Prostate gland (tissue), 2 donors: Measurements from ENCODE around the gene FSIP1. TPM values are rescaled to one million over a fixed set of nuclear protein-coding genes. Genes with fewer than 3 reads are reported as not detected.

ENCODE experiments used
- DNase-seq: peaks from one replicate; pipeline ENCODE4 v3.0.0-alpha.2; 2019; ENCODE audit warnings: low spot score
- H3K27ac ChIP-seq, 2 donors: fragments of 200-600 bp; sonication (generic); 2 replicates each; pipeline ENCODE4 v1.5.1; 2017 to 2019
- H3K27me3 ChIP-seq: fragments of 200-600 bp; sonication (generic); replicated peaks from 2 replicates; pipeline ENCODE4 v1.5.1; 2019; ENCODE audit not compliant: insufficient read depth
- H3K36me3 ChIP-seq, 2 donors: fragments of 200-600 bp; sonication (generic); 1 replicate in 1 of 2; 2 replicates in 1 of 2; pipeline versions ENCODE4 v1.5.1 to v1.8.1; 2017 to 2019
- H3K4me1 ChIP-seq: fragments of 200-600 bp; sonication (generic); replicated peaks from 2 replicates; pipeline ENCODE4 v1.5.1; 2019
- H3K4me3 ChIP-seq, 2 donors: fragments of 200-600 bp; sonication (generic); 2 replicates each; pipeline ENCODE4 v1.5.1; 2017 to 2019
- H3K9me3 ChIP-seq: fragments of 200-600 bp; sonication (generic); 2 replicates; pipeline ENCODE4 v1.5.1; 2017
- CTCF ChIP-seq, 4 experiments: fragments of 200-600 bp in 2 of 4; fragments of 450-650 bp in 2 of 4; sonication (generic) in 2 of 4; IDR thresholded peaks; 1 replicate in 3 of 4; 2 replicates in 1 of 4; pipeline ENCODE4 v1.5.1; 2016 to 2019; ENCODE audit warnings: antibody characterized with exemption in 4 of 4, mild to moderate bottlenecking in 2 of 4, moderate library complexity in 2 of 4
- POLR2A ChIP-seq: fragments of 450-650 bp; IDR thresholded peaks from one replicate; pipeline ENCODE4 v1.6.1; 2016; ENCODE audit warnings: antibody characterized with exemption, mild to moderate bottlenecking
- POLR2AphosphoS5 ChIP-seq: sonication (generic); formaldehyde crosslinking; IDR thresholded peaks from one replicate; pipeline ENCODE4 v1.6.1; 2017; ENCODE audit warnings: antibody characterized with exemption
- WGBS: methylation state at CpG from one replicate; pipeline ENCODE4 v1.1.5; 2018; 5-methylcytosine and 5-hydroxymethylcytosine counted together
- intact Hi-C: fragments of 100-400 bp; cut with DNase I; formaldehyde crosslinking; loops from one replicate; pipeline ENCODE4 v1.14.2; 2022
- total RNA-seq, 2 donors: library from RNA; depleted of rRNA; stranded (reverse); fragments of >200 nt; gene quantifications; one replicate each; pipeline ENCODE4 v1.1.0, GENCODE V29; 2016

FSIP1 gene
- total RNA-seq, 2 donors from 2014 or later = 1.6 to 2.3 TPM

GRCh38 chr15:39687965-39688364, 94.7 kb downstream of the FSIP1 start:
- no peaks in the 10 kb centered on the region for H3K36me3 ChIP-seq
- no peaks in the 10 kb centered on the region for H3K9me3 ChIP-seq
- DNase-seq = no peak
- intact Hi-C loops = loop anchor here (2.0 to 10.0 kb wide), 3 partner anchors 69 to 287 kb away; no protein-coding TSS in a partner anchor
- no peak for TF ChIP-seq CTCF (IDR thresholded peaks at IDR 0.05)
- TF ChIP-seq POLR2A = no peak
- no peak for TF ChIP-seq POLR2AphosphoS5
- H3K27me3 ChIP-seq = no peaks in the 10 kb centered on the region
- WGBS = 64% methylated on average over 2 of the region's 2 CpGs
- H3K4me3 ChIP-seq = no peak overlapping the region
- H3K4me1 ChIP-seq = no peaks in the 10 kb centered on the region
- no peak overlapping the region for H3K27ac ChIP-seq

DNA sequence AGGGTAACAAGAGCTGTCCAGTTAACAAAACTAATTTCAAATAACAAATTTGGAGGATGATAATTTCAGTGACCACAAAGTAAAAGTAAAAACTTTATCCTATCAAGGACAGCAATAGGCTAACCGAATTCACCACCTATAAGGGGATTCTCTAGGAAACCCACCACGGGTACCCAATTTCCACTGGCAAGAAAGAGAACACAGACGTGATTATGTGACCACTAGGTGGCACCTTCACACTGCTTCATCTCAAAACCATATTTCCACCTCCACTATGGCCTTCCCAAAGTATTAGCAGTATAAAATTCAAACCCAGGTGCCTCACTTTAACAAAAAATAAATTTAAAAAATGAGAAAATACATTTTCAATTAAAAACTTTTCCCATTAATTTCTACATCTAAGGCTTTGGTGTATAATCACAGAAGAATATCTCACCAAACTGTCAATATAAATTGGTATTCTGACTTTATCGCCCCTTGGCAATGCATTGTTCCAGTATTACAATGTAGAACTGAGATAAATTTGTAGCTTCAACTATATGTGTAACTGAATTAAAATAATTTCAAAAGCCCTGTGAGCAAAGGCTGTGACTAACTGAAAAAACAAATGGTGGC, 96.5 kb downstream of the FSIP1 start:
- peak; percentile 28 for DNase-seq
- Histone ChIP-seq H3K9me3 (no peaks in the 10 kb centered on the region), H3K4me3 (no peak overlapping the region), H3K27ac (no peak overlapping the region), H3K36me3 (no peaks in the 10 kb centered on the region), H3K4me1 (no peaks in the 10 kb centered on the region), H3K27me3 (no peaks in the 10 kb centered on the region)
- no peak for TF ChIP-seq POLR2AphosphoS5
- TF ChIP-seq POLR2A = no peak
- peak; percentile 43 to 80 (median 77) for TF ChIP-seq CTCF (IDR thresholded peaks at IDR 0.05)
- 27% methylated on average over 4 of the region's 4 CpGs for WGBS
- intact Hi-C loops = loop anchor here (2.0 to 10.0 kb wide), 3 partner anchors 71 to 289 kb away; no protein-coding TSS in a partner anchor

DNA sequence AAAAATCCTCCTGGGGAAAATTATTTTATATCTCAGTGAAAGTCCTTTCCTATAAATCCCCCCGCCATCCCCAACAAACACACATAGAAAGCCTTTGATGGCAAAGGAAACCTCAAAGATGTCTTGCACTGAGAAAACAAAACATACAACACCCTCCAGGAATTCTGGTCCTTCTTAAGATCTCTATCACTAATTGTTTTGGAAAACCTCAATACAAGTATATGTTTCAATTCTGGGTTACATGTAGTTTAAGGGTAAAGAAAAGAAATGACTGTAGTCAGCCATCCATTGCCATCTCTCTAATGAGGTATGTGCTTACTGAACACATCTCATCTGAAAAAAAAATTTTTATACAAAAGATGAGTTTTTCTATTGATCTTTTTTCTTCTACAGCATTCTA, 97.3 kb downstream of the FSIP1 start:
- Histone ChIP-seq H3K4me1 (no peaks in the 10 kb centered on the region), H3K36me3 (no peaks in the 10 kb centered on the region), H3K27me3 (no peaks in the 10 kb centered on the region), H3K4me3 (no peak overlapping the region), H3K27ac (no peak overlapping the region), H3K9me3 (no peaks in the 10 kb centered on the region)
- no peak for TF ChIP-seq POLR2AphosphoS5
- no peak for TF ChIP-seq POLR2A
- no peak for TF ChIP-seq CTCF (IDR thresholded peaks at IDR 0.05)
- intact Hi-C loops = loop anchor here (10.0 kb wide), 2 partner anchors 189 to 289 kb away; no protein-coding TSS in a partner anchor
- 87% methylated on average over 1 of the region's 1 CpG for WGBS
- DNase-seq = no peak

GRCh38 chr15:39684233-39684632, 98.4 kb downstream of the FSIP1 start:
- TF ChIP-seq POLR2AphosphoS5 (no peak), CTCF (IDR thresholded peaks at IDR 0.05) (no peak), POLR2A (no peak)
- WGBS = 61% methylated on average over 3 of the region's 3 CpGs
- H3K9me3 ChIP-seq = no peaks in the 10 kb centered on the region
- H3K4me1 ChIP-seq = no peaks in the 10 kb centered on the region
- intact Hi-C loops = loop anchor here (10.0 kb wide), 2 partner anchors 191 to 291 kb away; no protein-coding TSS in a partner anchor
- DNase-seq = no peak
- H3K4me3 ChIP-seq = no peak overlapping the region
- no peak overlapping the region for H3K27ac ChIP-seq
- H3K27me3 ChIP-seq = no peaks in the 10 kb centered on the region
- no peaks in the 10 kb centered on the region for H3K36me3 ChIP-seq

DNA sequence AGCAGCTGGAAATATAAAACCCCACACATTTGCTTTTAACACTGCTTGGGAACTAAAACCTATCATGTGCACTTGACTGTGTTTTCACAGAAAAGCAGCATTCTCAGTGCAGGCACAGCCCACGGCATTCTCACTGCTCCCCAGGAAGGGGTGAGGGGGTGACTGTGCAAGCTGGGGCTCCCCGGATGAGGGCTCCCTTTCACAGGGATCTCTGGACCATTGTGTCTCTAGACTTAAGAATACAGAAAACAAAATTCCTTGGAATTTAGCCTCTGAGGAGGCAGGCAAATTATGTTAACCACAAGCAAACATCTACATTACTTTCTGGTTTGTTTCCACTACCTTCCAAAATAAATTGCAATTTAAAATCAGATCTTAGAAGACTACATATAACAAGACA, 100.3 kb downstream of the FSIP1 start:
- H3K9me3 ChIP-seq = no peaks in the 10 kb centered on the region
- H3K4me3 ChIP-seq = no peak overlapping the region
- no peaks in the 10 kb centered on the region for H3K4me1 ChIP-seq
- intact Hi-C loops = loop anchor here (10.0 kb wide), 2 partner anchors 192 to 292 kb away; no protein-coding TSS in a partner anchor
- TF ChIP-seq CTCF (IDR thresholded peaks at IDR 0.05) (no peak), POLR2AphosphoS5 (no peak), POLR2A (no peak)
- H3K36me3 ChIP-seq = no peaks in the 10 kb centered on the region
- 52% methylated on average over 2 of the region's 2 CpGs for WGBS
- H3K27me3 ChIP-seq = no peaks in the 10 kb centered on the region
- no peak for DNase-seq
- no peak overlapping the region for H3K27ac ChIP-seq
